Anterior cingulate cortex (tissue), 58 donors: ENCODE measurements around the gene MSRB1.
"Not testable (repeated sequence)": the region's sequence is repeated elsewhere in the genome, so short reads cannot be mapped to it uniquely, and the experiment has no call there.

Experiments
- DNase-seq, 58 donors: peaks; one replicate each; lab custom pipeline; 2025; lab: John Stamatoyannopoulos, UW

Gene MSRB1

GRCh38 chr16:1962161-1963153 lies 19.5 kb upstream of the MSRB1 start:
- DNase-seq, result not testable (repeated sequence)

GRCh38 chr16:1961651-1962067 lies 18.7 kb upstream of the MSRB1 start:
- no peak for DNase-seq

GRCh38 chr16:1960665-1961630 lies 17.9 kb upstream of the MSRB1 start:
- DNase-seq, result peak in 2 of 58 donors; percentile 10 to 27

- peak; percentile 20 to 92 (median 82) for DNase-seq
Observed at GRCh38 chr16:1959269-1960039, 16.5 kb upstream of the MSRB1 start, which contains the start of gene NDUFB10. Gene NDUFB10, plus strand, starts transcription at chr16:1959538. Its CDS starts 87 bp downstream, at chr16:1959625.

- DNase-seq, result no peak
Observed at GRCh38 chr16:1958715-1959268, 15.8 kb upstream of the MSRB1 start.

- DNase-seq, result not testable (repeated sequence)
Observed at GRCh38 chr16:1958143-1958491, 15.1 kb upstream of the MSRB1 start.

GRCh38 chr16:1957434-1958142 lies 14.6 kb upstream of the MSRB1 start:
- DNase-seq, result not testable (repeated sequence)

GRCh38 chr16:1953734-1954133 lies 10.7 kb upstream of the MSRB1 start:
- no peak for DNase-seq

GRCh38 chr16:1950559-1950958 lies 7.6 kb upstream of the MSRB1 start:
- no peak for DNase-seq

GRCh38 chr16:1950047-1950446 lies 7.0 kb upstream of the MSRB1 start:
- no peak for DNase-seq

GRCh38 chr16:1949507-1949906 lies 6.5 kb upstream of the MSRB1 start:
- DNase-seq, result no peak

- no peak for DNase-seq
Observed at GRCh38 chr16:1947369-1947670, 4.3 kb upstream of the MSRB1 start.

- DNase-seq, result no peak
Observed at GRCh38 chr16:1946495-1947368, 3.7 kb upstream of the MSRB1 start.

GRCh38 chr16:1945559-1946391 lies 2.8 kb upstream of the MSRB1 start:
- no peak for DNase-seq

- DNase-seq, result no peak
Observed at GRCh38 chr16:1944612-1945199, 1.7 kb upstream of the MSRB1 start.

GRCh38 chr16:1942047-1942809 lies 771 bp downstream of the MSRB1 start:
- DNase-seq, result peak in 1 of 58 donors; percentile 9
